Natural killer cell (primary cell): ENCODE results near the gene PRR33. TPM values are rescaled to one million over a fixed set of nuclear protein-coding genes. Genes with fewer than 3 reads are reported as not detected.

Experiments used
- ATAC-seq, 3 donors: fragments of 150-1000 bp in 2 of 3; fragments of 200-7000 bp in 1 of 3; cut with Tn5 transposase; 1 replicate in 1 of 3; 2 replicates in 2 of 3; pipeline ENCODE4 v1.10.0; 2021; ENCODE audit warnings: mild to moderate bottlenecking in 2 of 3, moderate library complexity in 2 of 3
- DNase-seq, 2 donors: peaks; one replicate each; pipeline versions ENCODE4 v3.0.0 to v3.0.0-alpha.2; 2013 to 2021; ENCODE audit warnings: mixed read lengths in 1 of 2
- H3K27ac ChIP-seq: one replicate; pipeline ENCODE4 v1.5.1; 2013; ENCODE audit warnings: mild to moderate bottlenecking, low read length
- H3K27me3 ChIP-seq: one replicate; pipeline ENCODE4 v1.6.1; 2013; ENCODE audit warnings: low read length; ENCODE audit not compliant: control insufficient read depth, insufficient read depth
- H3K36me3 ChIP-seq: one replicate; pipeline ENCODE4 v1.6.1; 2013; ENCODE audit warnings: low read length; ENCODE audit not compliant: control insufficient read depth, insufficient read depth
- H3K4me1 ChIP-seq: one replicate; pipeline ENCODE4 v1.6.1; 2013; ENCODE audit warnings: low read length; ENCODE audit not compliant: control insufficient read depth, insufficient read depth
- H3K4me3 ChIP-seq: one replicate; pipeline ENCODE4 v1.5.1; 2013; ENCODE audit warnings: low read length
- H3K9me3 ChIP-seq: one replicate; pipeline ENCODE4 v1.6.1; 2013; ENCODE audit warnings: low read length; ENCODE audit not compliant: control insufficient read depth, insufficient read depth
- H3K27ac Mint-ChIP-seq, 2 donors: one replicate each; pipeline ENCODE4 v1.8.0; 2022; ENCODE audit warnings: mild to moderate bottlenecking in 2 of 2, mixed read lengths in 2 of 2, moderate library complexity in 1 of 2
- H3K27me3 Mint-ChIP-seq, 2 donors: one replicate each; pipeline ENCODE4 v1.8.0; 2022; ENCODE audit warnings: low read depth in 2 of 2, mixed read lengths in 2 of 2
- H3K36me3 Mint-ChIP-seq: one replicate; pipeline ENCODE4 v1.8.0; 2022; ENCODE audit warnings: mixed read lengths
- H3K4me1 Mint-ChIP-seq, 2 donors: one replicate each; pipeline ENCODE4 v1.8.0; 2022; ENCODE audit warnings: mixed read lengths in 2 of 2
- H3K4me3 Mint-ChIP-seq: one replicate; pipeline ENCODE4 v1.8.0; 2022; ENCODE audit warnings: mild to moderate bottlenecking, moderate library complexity, mixed read lengths
- H3K9me3 Mint-ChIP-seq, 2 donors: one replicate each; pipeline ENCODE4 v1.8.0; 2022; ENCODE audit warnings: mixed read lengths in 2 of 2
- CTCF ChIP-seq: fragments of 200-600 bp; IDR thresholded peaks from one replicate; pipeline ENCODE4 v1.8.0; 2022; ENCODE audit warnings: antibody characterized with exemption
- WGBS: methylation state at CpG from one replicate; pipeline ENCODE4 v1.1.7; 2013; ENCODE audit warnings: missing lambda C conversion rate; ENCODE audit not compliant: insufficient coverage; 5-methylcytosine and 5-hydroxymethylcytosine counted together
- intact Hi-C: fragments of 100-400 bp; cut with micrococcal nuclease; formaldehyde crosslinking; loops from one replicate; pipeline ENCODE4 v1.14.2; 2022
- total RNA-seq, 4 donors: library from RNA; stranded (reverse); fragments of 120-200 nt in 1 of 4; gene quantifications; one replicate each; pipeline versions ENCODE4 v1.2.3 to v1.2.4, GENCODE V29; 2013 to 2022

PRR33 gene
- total RNA-seq, 3 donors from 2014 or later (not counting 1 experiment from before 2014, with no cell fraction given): 0.14 to 0.32 TPM; not detected in 1

- intact Hi-C loops: loop anchor here (2.0 to 5.0 kb wide), 4 partner anchors 16 to 280 kb away; partner anchors contain the start of gene DUSP8
- ATAC-seq (no peak), DNase-seq (no peak)
- H3K4me3 ChIP-seq: peak overlapping the region; percentile 91
- peaks cover 92% of the 10 kb centered on the region for H3K4me1 ChIP-seq
- H3K9me3 Mint-ChIP-seq: no peaks in the 10 kb centered on the region
- H3K27ac ChIP-seq: peak overlapping the region; percentile 94
- H3K4me3 Mint-ChIP-seq: peak overlapping the region; percentile 100
- H3K36me3 Mint-ChIP-seq: no peaks in the 10 kb centered on the region
- 49% methylated on average over 22 of the region's 25 CpGs for WGBS
- H3K4me1 Mint-ChIP-seq: peaks cover 43 to 76% of the 10 kb centered on the region in 2 donors
- no peaks in the 10 kb centered on the region for H3K27me3 ChIP-seq
- peaks cover 12% of the 10 kb centered on the region for H3K36me3 ChIP-seq
- no peaks in the 10 kb centered on the region for H3K27me3 Mint-ChIP-seq
- TF ChIP-seq CTCF: no peak
- H3K9me3 ChIP-seq: no peaks in the 10 kb centered on the region
- H3K27ac Mint-ChIP-seq: peak overlapping the region; percentile 98 to 99
These were observed 39.3 kb downstream of the PRR33 start for GRCh38 chr11:1852271-1852876.

- WGBS: 74% methylated on average over 21 of the region's 21 CpGs
These were observed 40.1 kb downstream of the PRR33 start for GRCh38 chr11:1851468-1852180.

GRCh38 chr11:1848640-1849430 is 42.9 kb downstream of the PRR33 start:
- Histone ChIP-seq H3K9me3 (no peaks in the 10 kb centered on the region), H3K27me3 (no peaks in the 10 kb centered on the region), H3K4me1 (peaks cover 91% of the 10 kb centered on the region), H3K27ac (no peak overlapping the region), H3K36me3 (no peaks in the 10 kb centered on the region), H3K4me3 (no peak overlapping the region)
- peaks cover 60 to 90% of the 10 kb centered on the region in 2 donors for H3K4me1 Mint-ChIP-seq
- peaks cover 0 to 4% of the 10 kb centered on the region in 2 donors for H3K27me3 Mint-ChIP-seq
- H3K9me3 Mint-ChIP-seq: no peaks in the 10 kb centered on the region
- no peak overlapping the region for H3K4me3 Mint-ChIP-seq
- H3K36me3 Mint-ChIP-seq: no peaks in the 10 kb centered on the region
- WGBS: 97% methylated on average over 19 of the region's 19 CpGs
- H3K27ac Mint-ChIP-seq: peak overlapping the region; percentile 98 to 99
- ATAC-seq (no peak), DNase-seq (no peak)
- intact Hi-C loops: no loop called here
- TF ChIP-seq CTCF: no peak

More at GRCh38 chr11:1851468-1852180, 40.1 kb downstream of the PRR33 start:
- Mint-ChIP-seq H3K27ac (peak overlapping the region; percentile 98 to 99), H3K27me3 (no peaks in the 10 kb centered on the region), H3K4me1 (peaks cover 43 to 83% of the 10 kb centered on the region in 2 donors), H3K4me3 (peak overlapping the region; percentile 100), H3K36me3 (no peaks in the 10 kb centered on the region), H3K9me3 (no peaks in the 10 kb centered on the region)
- TF ChIP-seq CTCF: no peak
- Histone ChIP-seq H3K27ac (peak overlapping the region; percentile 94), H3K9me3 (no peaks in the 10 kb centered on the region), H3K4me3 (no peak overlapping the region), H3K27me3 (no peaks in the 10 kb centered on the region), H3K4me1 (peaks cover 92% of the 10 kb centered on the region), H3K36me3 (peaks cover 6% of the 10 kb centered on the region)
- intact Hi-C loops: loop anchor here (2.0 to 5.0 kb wide), 4 partner anchors 15 to 279 kb away; partner anchors contain the start of gene DUSP8
- DNase-seq: peak in 1 of 2 donors; percentile 48
- ATAC-seq: no peak
